OCI-LY7 (cell line): Measurements from ENCODE around the gene AGBL3.

ENCODE experiments used
- EZH2phosphoT487 ChIP-seq: fragments of 200-600 bp; sonication (generic); IDR thresholded peaks from 2 replicates; pipeline ENCODE4 v1.6.1; 2018; ENCODE audit warnings: low read depth, borderline replicate concordance, mild to moderate bottlenecking, mixed run types, antibody characterized with exemption, low read length, moderate library complexity, mixed read lengths
- TF ChIP-seq, protein P1 (sequence below): fragments of 200-600 bp; sonication (generic); conservative IDR thresholded peaks from 2 replicates; pipeline ENCODE4 v1.5.1; 2014; ENCODE audit warnings: mild to moderate bottlenecking, antibody characterized with exemption, low read length, moderate library complexity, mixed read lengths

DNA sequence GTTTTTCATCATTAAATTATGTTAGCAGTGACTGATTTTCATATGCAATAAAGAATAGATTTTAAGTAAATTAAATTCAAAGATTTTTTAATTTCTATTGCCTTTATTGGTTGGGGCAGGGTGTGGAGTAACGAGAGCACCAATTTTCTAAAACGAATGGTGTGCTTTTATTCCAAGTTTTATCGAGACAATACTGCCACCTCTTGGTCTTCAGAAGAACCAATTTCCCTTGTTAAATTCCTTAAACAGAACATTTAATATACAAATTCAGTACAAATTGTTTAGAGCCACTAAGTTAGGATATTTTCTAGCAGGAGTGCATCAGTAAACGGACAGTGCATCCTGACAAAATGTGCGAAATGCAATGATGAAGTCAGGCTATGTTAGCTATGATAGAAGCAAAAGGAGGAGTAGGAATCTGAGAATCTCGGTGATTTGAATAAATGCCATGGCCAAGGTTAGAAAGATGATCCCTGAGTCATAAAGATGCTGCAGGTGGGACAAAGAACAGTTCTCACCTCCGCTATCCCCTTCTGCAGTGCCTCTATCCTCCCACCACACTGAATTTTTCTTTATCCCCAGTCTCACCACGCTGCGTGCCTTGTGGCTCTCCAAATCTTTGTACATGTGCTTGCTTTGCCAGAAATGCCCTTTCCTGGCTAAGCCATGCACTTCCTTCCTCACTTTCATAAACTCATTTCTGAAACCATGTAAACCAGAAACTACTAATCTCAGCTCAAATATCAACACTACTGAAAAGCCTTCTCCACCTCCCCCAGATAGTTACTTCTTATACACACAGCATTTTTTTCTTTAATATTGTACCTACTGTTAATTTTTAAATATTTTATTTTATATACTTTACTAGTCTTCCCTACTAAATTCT, 31.9 kb upstream of the AGBL3 start:
- TF ChIP-seq, protein P1, sequence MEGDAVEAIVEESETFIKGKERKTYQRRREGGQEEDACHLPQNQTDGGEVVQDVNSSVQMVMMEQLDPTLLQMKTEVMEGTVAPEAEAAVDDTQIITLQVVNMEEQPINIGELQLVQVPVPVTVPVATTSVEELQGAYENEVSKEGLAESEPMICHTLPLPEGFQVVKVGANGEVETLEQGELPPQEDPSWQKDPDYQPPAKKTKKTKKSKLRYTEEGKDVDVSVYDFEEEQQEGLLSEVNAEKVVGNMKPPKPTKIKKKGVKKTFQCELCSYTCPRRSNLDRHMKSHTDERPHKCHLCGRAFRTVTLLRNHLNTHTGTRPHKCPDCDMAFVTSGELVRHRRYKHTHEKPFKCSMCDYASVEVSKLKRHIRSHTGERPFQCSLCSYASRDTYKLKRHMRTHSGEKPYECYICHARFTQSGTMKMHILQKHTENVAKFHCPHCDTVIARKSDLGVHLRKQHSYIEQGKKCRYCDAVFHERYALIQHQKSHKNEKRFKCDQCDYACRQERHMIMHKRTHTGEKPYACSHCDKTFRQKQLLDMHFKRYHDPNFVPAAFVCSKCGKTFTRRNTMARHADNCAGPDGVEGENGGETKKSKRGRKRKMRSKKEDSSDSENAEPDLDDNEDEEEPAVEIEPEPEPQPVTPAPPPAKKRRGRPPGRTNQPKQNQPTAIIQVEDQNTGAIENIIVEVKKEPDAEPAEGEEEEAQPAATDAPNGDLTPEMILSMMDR, result peak; percentile 87
- TF ChIP-seq EZH2phosphoT487, result no peak
